HL-60 (cell line): ENCODE measurements around the gene AGR2.

Source experiments
- DNase-seq, 2 experiments: peaks; one replicate each; pipeline ENCODE4 v3.0.0-alpha.2; 2010 to 2020; ENCODE audit warnings: low read depth in 1 of 2, low spot score in 1 of 2
- H3K27ac ChIP-seq: fragments of 250-450 bp; sonication (Bioruptor Pico); replicated peaks from 2 replicates; pipeline ENCODE4 v1.5.1; 2020; ENCODE audit warnings: mild to moderate bottlenecking, moderate library complexity
- H3K27me3 ChIP-seq: fragments of 250-450 bp; sonication (Bioruptor Pico); 2 replicates; pipeline ENCODE4 v1.5.1; 2021; ENCODE audit warnings: mild to moderate bottlenecking, moderate library complexity; ENCODE audit not compliant: insufficient read depth, poor library complexity, severe bottlenecking
- H3K4me3 ChIP-seq: replicated peaks from 2 replicates; pipeline ENCODE4 v1.5.1; 2011; ENCODE audit warnings: mild to moderate bottlenecking, control low read depth, low read length; ENCODE audit not compliant: insufficient read depth
- GABPA ChIP-seq: IDR thresholded peaks from 2 replicates; pipeline ENCODE4 v1.6.1; 2012; ENCODE audit warnings: low read depth
- POLR2AphosphoS5 ChIP-seq: IDR thresholded peaks from 2 replicates; pipeline ENCODE4 v1.6.1; 2012; ENCODE audit warnings: low read depth
- SPI1 ChIP-seq: IDR thresholded peaks from 2 replicates; pipeline ENCODE4 v1.6.1; 2012; ENCODE audit warnings: low read depth, mild to moderate bottlenecking, borderline replicate concordance
- TF ChIP-seq, protein P1 (sequence below): IDR thresholded peaks from 2 replicates; pipeline ENCODE4 v1.6.1; 2012; ENCODE audit warnings: low read depth; ENCODE audit not compliant: insufficient replicate concordance
- TF ChIP-seq, protein P2 (sequence below): IDR thresholded peaks from one replicate; pipeline ENCODE4 v1.5.1; 2011; ENCODE audit warnings: low read length, control low read depth, inconsistent platforms; ENCODE audit not compliant: insufficient read depth

AGR2 gene

GRCh38 chr7:16803881-16804673 is 722 bp downstream of the AGR2 start:
- Histone ChIP-seq H3K4me3 (no peak overlapping the region), H3K27ac (no peak overlapping the region), H3K27me3 (no peaks in the 10 kb centered on the region)
- no peak for DNase-seq
- TF ChIP-seq POLR2AphosphoS5 = no peak
- TF ChIP-seq SPI1 = no peak
- TF ChIP-seq, protein P1, sequence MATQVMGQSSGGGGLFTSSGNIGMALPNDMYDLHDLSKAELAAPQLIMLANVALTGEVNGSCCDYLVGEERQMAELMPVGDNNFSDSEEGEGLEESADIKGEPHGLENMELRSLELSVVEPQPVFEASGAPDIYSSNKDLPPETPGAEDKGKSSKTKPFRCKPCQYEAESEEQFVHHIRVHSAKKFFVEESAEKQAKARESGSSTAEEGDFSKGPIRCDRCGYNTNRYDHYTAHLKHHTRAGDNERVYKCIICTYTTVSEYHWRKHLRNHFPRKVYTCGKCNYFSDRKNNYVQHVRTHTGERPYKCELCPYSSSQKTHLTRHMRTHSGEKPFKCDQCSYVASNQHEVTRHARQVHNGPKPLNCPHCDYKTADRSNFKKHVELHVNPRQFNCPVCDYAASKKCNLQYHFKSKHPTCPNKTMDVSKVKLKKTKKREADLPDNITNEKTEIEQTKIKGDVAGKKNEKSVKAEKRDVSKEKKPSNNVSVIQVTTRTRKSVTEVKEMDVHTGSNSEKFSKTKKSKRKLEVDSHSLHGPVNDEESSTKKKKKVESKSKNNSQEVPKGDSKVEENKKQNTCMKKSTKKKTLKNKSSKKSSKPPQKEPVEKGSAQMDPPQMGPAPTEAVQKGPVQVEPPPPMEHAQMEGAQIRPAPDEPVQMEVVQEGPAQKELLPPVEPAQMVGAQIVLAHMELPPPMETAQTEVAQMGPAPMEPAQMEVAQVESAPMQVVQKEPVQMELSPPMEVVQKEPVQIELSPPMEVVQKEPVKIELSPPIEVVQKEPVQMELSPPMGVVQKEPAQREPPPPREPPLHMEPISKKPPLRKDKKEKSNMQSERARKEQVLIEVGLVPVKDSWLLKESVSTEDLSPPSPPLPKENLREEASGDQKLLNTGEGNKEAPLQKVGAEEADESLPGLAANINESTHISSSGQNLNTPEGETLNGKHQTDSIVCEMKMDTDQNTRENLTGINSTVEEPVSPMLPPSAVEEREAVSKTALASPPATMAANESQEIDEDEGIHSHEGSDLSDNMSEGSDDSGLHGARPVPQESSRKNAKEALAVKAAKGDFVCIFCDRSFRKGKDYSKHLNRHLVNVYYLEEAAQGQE = no peak

- no peak for TF ChIP-seq GABPA
- no peak for TF ChIP-seq SPI1
- TF ChIP-seq POLR2AphosphoS5 = no peak
- TF ChIP-seq, protein P2, sequence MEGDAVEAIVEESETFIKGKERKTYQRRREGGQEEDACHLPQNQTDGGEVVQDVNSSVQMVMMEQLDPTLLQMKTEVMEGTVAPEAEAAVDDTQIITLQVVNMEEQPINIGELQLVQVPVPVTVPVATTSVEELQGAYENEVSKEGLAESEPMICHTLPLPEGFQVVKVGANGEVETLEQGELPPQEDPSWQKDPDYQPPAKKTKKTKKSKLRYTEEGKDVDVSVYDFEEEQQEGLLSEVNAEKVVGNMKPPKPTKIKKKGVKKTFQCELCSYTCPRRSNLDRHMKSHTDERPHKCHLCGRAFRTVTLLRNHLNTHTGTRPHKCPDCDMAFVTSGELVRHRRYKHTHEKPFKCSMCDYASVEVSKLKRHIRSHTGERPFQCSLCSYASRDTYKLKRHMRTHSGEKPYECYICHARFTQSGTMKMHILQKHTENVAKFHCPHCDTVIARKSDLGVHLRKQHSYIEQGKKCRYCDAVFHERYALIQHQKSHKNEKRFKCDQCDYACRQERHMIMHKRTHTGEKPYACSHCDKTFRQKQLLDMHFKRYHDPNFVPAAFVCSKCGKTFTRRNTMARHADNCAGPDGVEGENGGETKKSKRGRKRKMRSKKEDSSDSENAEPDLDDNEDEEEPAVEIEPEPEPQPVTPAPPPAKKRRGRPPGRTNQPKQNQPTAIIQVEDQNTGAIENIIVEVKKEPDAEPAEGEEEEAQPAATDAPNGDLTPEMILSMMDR = no peak
- TF ChIP-seq, protein P1 = no peak
- H3K27ac ChIP-seq = no peak overlapping the region
- no peak for DNase-seq
- no peak overlapping the region for H3K4me3 ChIP-seq
- no peaks in the 10 kb centered on the region for H3K27me3 ChIP-seq
Measured at GRCh38 chr7:16803125-16803524, 1.7 kb downstream of the AGR2 start.

DNA sequence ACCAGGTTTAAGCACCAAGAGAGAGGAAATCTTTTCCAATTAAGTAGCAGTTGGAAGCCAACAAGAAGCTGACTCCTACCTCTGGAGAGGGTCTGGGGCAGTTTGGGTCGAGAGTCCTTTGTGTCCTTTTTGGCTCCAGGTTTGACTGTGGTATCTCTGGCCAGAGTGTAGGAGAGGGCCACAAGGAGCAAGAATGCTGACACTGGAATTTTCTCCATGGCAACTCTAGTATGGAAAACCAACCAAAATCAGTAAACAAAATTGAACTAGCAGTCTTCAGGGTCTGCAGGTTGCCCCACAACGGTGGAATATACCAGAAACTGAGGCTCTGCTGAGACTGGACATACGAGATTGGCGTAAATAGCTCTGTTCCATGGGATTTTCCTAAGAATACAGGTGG is 3.2 kb downstream of the AGR2 start:
- Histone ChIP-seq H3K27ac (no peak overlapping the region), H3K4me3 (no peak overlapping the region), H3K27me3 (no peaks in the 10 kb centered on the region)
- TF ChIP-seq SPI1 = no peak
- TF ChIP-seq, protein P2 = no peak
- no peak for TF ChIP-seq POLR2AphosphoS5
- TF ChIP-seq, protein P1 = no peak
- DNase-seq = no peak
